HG03025 (cell line): ENCODE results near the gene ALG14.
"Not testable (repeated sequence)": the region's sequence is repeated elsewhere in the genome, so short reads cannot be mapped to it uniquely, and the experiment has no call there.

Experiments
- ATAC-seq: cut with Tn5 transposase; IDR thresholded peaks from one replicate; pipeline ENCODE4 v1.9.1; 2021; ENCODE audit warnings: mild to moderate bottlenecking, moderate library complexity; ENCODE audit not compliant: unreplicated experiment, low FRiP score

Gene ALG14

DNA sequence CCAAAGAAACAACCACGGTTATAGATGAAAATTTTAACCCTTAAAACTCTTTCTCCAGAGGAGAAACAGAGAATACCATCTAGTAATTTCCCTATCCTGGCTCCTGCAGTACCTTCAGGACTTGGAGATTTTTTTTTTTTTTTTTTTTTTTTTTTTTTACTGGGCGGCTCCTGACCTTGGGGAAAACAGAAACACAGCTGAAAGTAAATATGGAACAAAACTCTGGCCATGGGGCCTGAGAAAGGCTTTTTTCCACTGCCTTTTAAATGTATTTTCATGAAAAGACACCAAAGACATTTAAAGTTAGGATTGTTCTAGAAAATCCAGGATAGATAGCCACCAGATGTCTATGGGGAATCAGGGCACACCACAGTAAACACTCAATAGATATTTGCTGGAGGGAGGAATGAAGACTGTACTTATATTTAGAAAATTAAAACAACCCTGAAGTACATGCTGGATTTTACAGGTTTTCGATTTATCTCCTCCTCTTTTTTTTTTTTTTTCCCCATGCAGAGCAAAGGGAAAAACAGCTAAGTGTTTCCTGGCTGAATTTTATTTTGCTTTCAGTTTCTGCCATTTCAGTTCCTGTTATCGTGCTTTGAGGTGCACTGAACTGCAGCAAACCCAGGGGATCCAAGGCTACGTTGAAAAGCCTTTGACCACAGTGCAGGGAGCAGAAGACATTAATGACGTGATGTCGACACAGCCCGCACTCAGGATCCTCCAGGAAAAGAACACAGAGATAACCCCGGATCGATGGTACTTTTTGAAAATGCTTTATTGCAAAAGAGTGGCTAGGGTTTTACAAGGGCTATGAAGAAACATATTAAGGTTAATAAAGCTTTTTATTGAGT is 110.1 kb downstream of the ALG14 start:
- peak; percentile 98 for ATAC-seq

DNA sequence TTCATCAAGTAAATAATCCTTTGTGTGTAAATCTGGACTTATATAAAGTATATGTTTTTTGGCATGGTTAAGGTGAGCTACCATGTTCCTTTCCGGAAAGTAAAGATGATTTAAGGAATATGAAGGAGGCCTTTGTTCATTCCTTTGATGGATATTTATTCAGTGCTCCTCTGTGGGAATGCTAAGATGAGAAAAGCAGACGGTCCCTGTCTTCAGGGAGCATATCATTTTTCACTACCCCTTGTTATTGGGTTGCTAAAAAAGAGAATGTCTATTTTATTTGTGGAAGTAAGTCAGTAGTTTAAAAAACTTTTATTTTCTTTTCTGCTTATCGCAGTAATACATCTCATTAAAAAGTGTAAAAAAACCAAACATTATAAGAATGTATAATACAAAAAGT is 110.8 kb downstream of the ALG14 start:
- no peak for ATAC-seq

DNA sequence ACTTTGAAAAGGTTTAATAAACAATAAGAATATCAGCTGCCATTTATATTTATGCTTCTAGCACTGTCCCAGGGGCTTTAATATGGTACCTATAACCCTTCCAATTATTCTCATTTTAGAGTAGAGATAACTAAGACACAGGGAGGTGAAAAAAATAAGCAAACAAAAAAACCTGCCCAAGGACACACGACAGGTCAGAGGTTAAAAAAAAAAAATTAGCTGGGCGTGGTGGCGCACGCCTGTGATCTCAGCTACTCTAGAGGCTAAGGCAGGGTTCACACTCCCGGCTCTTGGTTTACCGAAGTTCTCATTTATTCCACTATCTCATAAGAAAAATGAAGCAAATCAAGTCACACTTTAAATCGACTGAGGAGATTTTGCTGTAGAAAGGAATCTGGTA is 111.2 kb downstream of the ALG14 start:
- ATAC-seq, result no peak

DNA sequence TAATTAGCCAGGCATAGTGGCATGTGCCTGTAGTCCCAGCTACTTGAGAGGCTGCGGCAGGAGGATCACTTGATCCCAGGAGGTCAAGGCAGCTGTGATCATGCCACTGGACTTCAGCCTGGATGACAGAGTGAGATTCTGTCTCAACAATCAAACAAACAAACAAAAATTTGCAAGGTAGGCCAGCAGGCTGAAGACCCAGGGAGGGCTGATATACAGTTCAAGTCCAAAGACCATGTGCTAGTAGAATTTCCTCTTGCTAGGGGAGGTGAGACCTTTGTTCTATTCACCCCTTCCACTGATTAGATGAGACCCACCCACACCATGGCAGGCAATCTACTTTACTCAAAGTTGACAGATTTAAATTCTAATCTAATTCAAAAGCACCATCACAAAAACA is 114.7 kb downstream of the ALG14 start:
- no peak for ATAC-seq

DNA sequence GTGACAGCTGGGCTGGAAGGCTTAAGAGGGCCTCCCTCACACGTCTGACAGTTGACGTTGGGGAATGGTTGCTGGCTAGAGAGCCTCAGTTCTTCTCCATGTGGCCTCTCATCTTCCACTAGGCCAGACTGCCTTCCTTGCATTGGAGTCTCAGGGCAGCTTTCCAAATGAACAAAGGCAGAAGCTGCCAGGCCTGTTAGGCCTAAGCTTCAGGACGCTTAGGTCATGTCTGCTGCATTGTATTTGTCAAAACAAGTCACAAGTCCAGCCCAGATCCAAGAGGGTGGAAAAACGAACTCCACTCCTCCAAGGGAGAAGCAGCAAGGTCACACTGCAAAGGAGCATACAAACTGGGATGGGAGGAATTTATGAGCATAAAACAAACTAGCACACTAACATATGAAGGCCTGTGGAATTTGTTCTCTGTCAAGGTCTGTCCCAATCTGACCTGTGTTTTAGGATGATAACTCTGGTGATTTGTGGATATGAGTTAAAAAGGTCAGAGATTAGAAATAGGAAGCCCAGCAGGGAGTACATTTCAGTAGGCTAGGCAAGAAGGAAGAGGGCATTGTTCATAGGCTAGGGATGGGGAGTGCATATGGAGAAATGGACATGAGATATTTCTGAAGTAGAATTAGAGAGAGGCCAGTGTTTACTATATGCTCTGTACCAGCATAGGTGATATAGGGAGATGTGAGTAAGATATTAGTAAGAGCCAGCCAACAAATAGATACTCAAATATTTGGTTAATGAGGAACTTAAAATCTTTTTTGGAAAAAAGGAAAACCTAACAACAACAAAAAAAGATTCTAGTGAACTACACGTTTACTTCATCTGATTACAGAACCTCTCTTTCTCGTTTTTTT is 116.8 kb downstream of the ALG14 start:
- no peak for ATAC-seq

DNA sequence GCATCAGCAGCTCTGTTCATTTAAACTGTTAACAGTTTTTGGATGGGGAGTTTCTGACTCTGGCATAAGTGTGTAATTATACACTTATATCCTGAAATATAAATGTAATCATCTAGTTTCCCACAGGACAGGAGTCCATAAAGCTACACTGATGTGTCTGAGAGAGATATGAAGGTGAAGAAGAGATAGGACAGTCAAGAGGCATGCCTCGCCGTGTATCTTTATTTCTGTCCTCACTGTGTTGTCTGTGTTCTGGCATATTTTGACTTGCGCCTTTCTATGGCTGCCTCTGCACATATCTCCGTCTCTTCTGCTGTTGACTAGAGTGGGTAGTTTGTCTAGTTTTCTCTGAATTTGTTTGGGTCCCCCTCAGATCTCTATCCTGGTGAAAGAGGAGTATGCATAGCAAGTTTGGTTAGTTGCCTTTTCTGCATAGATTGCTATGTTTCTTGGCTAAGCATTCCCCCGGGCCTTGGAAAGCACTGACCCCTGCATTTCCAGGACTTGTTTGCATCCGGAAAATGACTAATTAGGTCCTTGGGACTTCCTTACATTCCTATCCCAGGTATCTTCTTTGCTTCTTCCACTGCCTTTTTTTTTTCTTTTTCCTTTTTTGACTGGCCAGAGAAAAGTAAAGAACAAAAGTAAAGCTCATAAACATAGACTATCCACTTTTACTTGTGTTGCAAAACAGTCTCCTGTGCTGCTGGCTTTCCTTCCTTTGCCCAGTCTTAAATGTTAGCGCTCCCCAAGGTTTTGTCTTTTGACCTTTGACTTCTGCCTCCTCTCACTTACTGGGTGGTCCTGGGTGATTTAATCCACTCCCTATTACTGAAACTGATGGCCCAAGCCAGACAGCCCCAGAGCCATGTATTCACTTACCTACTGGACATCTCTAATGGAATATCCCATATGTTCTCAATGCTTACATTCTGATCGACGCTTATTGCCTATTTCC is 118.2 kb downstream of the ALG14 start:
- no peak for ATAC-seq

DNA sequence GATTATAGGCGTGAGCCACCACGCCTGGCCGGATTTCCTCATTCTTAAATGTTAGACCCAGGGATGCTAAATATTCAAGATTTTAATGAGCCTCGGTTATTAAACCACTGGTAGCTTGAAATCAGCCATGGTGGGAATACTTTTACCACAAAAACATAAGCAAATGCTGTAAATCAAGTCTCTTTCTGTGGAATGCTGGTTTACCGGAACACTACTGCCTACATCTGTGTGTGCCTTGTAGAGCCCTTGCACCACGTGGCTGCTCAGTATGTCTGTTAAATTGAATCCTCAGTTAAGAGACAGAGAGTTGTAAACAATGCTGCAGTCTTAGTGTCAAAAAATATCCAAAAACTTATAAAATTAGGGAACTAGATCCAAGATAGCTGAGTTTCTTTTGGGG is 119.0 kb downstream of the ALG14 start:
- no peak for ATAC-seq

DNA sequence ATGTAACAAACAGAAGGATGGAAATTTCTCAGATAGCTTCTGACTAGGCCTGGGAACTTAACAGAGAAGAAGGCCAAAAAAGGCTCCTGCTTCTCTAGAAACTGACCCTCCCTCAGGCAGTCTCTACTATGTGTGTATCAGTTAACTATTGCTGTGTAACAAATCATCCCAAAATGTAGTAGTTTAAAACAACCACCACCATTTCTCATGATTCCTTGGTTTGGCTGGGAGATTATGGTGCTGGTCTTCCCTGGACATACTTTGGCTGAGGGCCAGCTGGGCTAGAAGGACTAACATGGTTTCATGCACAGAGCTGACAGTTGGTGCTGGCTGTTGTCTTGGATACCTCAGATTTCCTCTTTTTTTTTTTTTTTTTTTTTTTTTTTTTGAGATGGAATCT is 119.6 kb downstream of the ALG14 start:
- ATAC-seq, result no peak

DNA sequence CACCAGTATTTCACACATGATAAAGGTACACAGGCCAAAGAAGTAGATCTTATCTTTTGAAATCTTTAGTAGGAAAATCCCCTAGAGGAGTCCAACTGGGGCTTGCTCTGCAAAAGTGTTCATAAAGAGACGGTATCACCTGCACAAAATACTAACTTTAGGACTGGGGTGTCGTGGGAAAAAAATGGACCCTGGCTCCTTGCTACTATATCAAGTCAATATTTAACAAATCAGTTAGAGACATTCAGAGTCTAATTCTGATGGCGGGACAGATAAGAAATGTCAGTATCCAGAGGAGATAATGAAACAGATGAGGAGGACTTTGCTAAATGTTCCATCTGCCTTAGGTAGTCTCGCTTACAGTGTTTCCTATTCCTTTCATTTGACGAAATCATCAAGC is 120.2 kb downstream of the ALG14 start:
- no peak for ATAC-seq

DNA sequence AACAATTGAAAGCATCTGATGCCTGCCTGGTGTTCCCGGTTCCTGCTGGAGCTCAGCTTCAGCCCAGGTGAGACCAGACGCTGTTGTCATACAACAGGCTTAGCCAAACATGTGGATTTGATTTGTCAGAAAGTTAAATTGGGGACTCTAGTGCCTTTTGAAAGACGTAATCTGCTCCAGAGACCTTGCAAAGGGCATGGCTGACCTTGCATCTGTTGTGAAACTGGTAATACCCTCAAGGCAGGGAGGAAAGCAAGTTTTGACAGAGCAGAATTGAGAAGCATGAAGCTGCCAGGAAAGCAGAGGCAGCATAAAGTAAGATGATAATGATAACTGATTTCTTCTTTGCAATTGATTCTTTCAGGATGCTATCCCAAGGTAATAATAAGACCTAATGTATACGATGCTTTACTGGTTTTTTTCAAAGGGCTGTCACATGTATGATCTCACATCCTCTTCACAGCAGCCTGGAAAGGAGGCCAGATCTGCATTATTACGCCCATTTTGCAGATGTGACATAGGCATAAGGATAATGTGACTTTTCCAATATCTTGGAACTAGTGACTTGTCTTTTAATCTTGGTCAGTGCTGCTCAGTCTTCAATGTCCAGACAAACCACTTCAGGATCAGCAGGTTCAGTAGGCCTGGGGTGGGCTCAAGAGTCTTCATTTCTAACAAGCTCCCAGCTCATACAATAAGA is 121.1 kb downstream of the ALG14 start:
- ATAC-seq, result no peak

DNA sequence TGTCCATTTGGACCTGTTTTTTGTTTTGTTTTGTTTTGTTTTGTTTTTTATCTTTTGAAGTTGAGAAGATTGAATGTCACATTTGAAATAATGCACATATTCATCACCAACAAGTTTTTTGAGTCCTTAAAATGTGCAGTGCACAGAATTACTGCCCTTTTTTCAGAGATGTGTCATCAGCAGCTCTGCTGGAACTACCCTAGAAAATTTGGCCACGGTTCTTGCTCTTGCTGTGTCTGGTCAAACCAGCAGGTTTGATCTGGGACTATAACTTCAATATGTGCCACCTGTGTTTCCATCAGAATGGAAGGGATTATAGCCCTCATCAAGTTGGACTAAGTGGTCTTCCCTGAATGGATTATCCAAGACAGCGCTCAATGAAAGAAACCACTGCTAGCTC is 121.7 kb downstream of the ALG14 start:
- no peak for ATAC-seq

DNA sequence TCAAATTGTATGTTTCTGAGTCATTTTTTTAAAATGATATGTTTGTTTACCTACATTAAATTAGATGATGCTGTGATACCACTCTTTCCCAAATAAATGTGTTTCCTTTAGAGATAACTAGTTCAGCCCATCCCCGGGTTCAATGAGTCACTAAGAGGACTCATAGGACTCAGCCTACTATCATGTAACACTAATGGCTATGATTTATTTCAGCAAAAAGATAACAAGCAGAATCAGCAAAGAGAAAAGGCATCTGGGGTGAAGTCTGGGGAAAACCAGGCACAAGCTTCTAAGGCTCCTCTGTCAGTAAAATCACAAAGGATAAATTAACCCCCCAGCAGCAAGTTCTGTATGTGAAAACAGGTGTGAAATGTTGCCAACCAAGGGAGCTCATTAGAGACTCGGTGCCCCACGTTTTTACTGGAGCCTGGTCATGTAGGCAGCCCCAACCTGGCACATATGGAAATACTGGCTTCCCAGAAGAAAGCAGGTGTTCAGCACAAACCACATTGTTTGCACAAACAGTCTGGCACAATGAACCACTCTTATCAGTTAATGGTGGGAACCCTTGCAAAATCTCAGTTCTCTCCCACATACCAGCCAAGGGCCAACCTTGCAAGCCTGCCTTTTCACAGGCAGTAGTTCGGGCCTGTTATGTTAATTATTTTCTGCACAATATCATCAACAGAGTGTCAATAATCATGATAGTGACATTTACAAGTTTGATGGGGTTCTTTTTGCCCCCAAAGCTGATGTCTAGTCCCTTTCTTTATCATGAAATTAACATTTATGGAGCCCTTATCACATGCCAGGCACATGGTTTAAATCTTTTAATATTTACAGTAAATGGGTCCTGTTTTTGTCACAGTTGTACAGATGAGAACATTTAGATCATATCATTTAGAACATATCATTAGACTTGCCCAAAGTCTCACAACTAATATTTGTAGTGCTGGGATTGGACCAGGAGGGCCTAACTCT is 122.8 kb downstream of the ALG14 start:
- ATAC-seq, result no peak

DNA sequence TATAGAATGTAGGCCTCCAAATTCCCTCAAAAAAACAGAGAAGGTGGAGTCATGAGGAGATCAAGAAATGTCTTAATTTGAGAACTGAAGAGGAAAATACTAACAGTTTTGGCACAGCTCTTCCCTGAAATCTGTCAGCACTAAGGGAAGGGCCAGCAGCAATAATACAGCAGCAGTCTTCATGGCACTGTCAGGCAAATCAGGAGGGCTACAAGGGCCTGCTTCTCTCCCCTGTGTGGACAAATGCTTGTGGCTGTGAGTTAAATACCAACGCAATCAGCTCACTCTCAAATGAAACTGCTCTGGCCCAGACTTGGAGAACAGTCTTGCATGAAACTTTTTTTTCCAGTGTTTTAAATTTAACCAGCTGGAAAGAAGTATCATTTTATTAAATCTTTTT is 125.3 kb downstream of the ALG14 start:
- ATAC-seq, result no peak

DNA sequence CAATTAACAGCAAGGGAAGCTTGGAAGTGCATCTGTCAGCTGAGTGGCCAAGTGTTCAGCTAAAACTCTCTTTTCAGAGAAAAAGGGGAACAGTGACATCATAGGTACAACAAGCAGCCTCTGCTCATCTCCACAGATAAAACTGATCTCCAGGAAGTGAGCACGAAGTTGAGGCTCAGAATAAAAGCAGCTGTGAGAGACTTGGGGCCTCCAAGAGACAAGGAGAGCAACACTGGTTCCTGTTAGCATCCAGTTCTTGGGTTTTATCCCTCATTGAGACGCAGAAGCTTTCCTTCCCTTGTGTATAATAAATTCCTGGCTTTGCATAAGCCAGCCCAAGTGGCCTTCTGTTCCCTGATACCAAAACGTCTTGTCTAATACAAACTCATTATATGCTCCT is 125.9 kb downstream of the ALG14 start:
- no peak for ATAC-seq

DNA sequence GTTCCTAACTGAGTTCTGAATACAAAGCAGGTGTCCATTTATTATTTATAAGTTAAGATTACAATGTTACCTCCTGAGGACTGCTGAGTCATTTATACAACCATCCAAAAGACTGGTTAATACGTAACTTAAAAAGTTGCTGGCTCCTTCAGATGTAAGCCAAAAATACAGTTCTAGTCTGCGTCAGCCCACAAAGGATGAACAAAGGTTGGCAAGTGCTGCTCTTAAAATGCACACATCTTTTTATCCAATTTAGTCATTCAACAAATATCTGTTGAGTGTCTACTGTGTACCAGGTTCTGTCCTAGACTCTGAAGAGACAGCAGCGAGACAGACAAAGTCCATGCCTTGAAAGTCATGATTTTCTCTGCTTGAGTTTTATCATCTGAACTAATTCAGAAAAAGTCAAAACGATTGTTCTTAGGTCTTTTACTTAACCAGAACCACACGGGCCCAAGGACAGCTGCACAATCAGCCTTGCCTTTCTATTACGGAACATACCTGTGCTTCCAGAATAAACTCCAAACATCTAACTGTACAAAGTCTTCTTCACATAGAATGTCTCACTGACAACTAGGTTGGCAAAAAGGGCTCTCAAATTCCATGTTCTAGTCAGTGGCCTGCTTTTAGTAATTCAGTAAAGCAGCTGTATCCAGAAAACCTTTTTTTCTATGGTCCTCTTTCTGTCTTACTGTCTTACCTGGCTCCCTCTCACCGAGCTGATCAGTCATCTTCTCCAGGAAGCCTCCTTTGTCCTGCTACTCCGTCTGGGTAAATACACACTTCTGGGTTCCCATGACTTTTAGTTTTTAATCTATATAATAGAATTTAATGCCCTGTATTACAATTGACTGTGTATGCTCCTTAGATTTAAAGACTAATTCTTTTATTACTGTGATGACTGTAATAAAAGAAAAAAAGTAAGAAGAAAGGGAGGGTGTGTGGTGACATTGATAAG is 130.3 kb downstream of the ALG14 start:
- no peak for ATAC-seq

DNA sequence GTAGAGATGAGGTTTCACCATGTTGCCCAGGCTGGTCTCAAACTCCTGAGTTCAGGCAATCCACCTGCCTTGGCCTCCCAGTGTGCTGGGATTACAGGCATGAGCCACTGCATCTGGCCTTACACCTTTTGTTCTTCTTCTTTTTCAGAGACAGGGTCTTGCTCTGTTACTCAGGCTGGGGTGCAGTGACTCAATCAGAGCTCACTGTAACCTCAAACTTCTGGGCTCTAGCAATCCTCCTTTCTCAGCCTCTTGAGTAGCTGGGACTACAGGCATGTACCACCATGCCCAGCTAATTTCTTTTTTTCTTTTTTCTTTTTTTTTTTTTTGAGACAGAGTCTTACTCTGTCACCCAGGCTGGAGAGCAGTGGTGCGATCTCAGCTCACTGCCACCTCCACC is 131.3 kb downstream of the ALG14 start:
- not testable (repeated sequence) for ATAC-seq

DNA sequence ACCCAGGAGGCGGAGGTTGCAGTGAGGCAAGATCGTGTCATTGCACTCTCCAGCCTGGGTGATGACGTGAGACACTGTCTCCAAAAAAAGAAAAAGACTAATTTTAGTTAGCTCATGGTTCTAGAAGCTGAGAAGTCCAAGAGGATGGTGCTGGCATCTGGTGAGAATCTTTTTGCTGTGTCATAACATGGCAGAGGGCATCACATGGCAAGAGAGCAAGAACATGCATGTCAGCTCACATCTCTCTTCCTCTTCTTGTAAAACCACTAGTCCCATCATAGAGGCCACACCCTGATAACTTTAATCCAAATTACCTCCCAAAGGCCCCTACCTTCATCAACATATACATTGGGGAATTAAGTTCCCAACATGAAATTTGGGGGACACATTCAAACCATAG is 132.0 kb downstream of the ALG14 start:
- ATAC-seq, result no peak

DNA sequence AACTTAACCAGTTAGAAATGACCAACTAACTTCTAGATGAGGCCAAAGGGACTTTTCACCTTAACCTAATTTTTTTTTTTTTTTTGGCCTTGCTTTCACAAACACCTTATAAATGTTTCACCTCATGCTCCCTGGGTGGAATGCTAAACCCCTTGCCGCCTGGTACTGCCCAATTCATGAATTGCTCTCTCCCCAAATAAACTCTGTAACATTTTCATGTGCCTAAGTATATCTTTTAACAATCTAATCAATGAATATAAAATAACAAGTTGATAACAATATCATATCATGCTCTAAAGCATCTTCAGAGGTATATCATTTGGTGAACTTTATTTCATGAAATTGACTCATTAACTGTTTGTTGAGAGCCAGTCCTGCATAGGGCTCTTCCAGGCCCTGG is 134.9 kb downstream of the ALG14 start:
- no peak for ATAC-seq
